ENCODE measurements around the gene PRKAG2. TPM values are rescaled to one million over a fixed set of nuclear protein-coding genes. Genes with fewer than 3 reads are reported as not detected.
"Not testable (repeated sequence)": the region's sequence is repeated elsewhere in the genome, so short reads cannot be mapped to it uniquely, and the experiment has no call there.

The PRKAG2 gene
- total RNA-seq, 1 experiment from 2014 or later = 23.9 TPM

DNA sequence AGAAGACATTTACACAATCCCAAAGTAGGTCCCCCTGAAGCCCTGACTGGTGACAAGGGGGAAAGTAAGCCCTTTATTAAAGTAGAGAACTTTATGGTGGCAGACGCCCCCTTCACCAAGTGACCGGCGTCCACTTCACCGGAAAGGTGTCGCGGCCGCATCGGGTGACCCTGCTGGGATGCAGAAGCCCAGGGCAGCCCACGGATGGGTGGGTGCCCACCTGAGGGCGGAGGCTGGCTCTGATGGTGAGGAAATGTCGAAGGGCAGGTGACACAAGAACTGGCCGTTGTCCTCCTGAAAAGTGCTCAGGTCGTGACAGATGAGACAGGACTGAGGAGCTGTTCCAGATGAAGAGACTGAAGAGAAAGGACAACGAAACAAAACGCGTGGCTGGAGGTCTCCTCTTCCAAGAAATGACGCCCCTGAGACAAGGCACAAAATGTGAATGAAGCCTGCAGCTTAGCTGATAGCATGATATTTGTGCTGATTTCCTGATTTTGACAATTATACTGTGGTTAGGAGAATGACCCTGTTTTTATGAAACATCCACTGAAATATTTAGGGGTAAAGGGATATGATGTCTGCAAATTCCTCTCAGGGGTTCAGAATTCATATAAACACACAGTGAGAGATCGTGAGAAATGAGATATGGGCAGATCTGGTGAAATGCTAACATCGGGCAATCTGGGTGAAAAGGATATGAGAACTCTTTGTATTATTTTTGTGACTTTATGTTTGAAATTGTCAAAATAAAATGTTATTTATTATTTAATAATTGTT lies 123.9 kb downstream of the PRKAG2 start:
- TF ChIP-seq EZH2 (IDR thresholded peaks at IDR 0.05; ENCODE audit: low read length, unreplicated experiment) = no peak
- TF ChIP-seq EZH2phosphoT487 (IDR thresholded peaks at IDR 0.05; ENCODE audit: borderline replicate concordance, low read length) = no peak
- TF ChIP-seq, protein P1, sequence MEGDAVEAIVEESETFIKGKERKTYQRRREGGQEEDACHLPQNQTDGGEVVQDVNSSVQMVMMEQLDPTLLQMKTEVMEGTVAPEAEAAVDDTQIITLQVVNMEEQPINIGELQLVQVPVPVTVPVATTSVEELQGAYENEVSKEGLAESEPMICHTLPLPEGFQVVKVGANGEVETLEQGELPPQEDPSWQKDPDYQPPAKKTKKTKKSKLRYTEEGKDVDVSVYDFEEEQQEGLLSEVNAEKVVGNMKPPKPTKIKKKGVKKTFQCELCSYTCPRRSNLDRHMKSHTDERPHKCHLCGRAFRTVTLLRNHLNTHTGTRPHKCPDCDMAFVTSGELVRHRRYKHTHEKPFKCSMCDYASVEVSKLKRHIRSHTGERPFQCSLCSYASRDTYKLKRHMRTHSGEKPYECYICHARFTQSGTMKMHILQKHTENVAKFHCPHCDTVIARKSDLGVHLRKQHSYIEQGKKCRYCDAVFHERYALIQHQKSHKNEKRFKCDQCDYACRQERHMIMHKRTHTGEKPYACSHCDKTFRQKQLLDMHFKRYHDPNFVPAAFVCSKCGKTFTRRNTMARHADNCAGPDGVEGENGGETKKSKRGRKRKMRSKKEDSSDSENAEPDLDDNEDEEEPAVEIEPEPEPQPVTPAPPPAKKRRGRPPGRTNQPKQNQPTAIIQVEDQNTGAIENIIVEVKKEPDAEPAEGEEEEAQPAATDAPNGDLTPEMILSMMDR (conservative IDR thresholded peaks at IDR 0.05; ENCODE audit: low read depth, low read length) = no peak
- no TSS peak for BruUV-seq (replicated peaks)

DNA sequence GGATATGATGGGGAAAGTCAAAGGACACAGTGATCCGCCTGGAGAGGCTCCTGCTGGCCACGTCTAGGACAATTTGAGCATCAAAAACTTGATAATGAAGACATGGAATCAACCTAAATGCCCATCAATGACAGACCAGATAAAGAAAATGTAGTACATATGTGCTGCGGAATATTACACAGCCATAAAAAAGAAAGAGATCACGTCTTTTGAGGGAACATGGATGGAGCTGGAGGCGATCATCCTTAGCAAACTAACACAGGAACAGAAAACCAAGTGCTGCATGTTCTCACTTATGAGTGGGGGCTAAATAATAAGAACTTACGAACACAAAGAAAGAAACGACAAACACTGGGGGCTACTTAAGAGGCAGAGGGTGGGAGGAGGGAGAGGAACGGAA lies 124.9 kb downstream of the PRKAG2 start:
- TF ChIP-seq EZH2phosphoT487 (IDR thresholded peaks at IDR 0.05; ENCODE audit: borderline replicate concordance, low read length) (no peak), EZH2 (IDR thresholded peaks at IDR 0.05; ENCODE audit: low read length, unreplicated experiment) (no peak)
- TF ChIP-seq, protein P1 (conservative IDR thresholded peaks at IDR 0.05; ENCODE audit: low read depth, low read length) = no peak
- no peak overlapping the region for H2AFZ ChIP-seq (ENCODE audit: low read length)
- no peaks in the 10 kb centered on the region for H3K36me3 ChIP-seq (ENCODE audit: low read depth, low read length)
- H3F3A ChIP-seq (ENCODE audit: low read length, unreplicated experiment) = no peaks in the 10 kb centered on the region
- no peak overlapping the region for H3K4me2 ChIP-seq (ENCODE audit: low read length)
- H3K9me2 ChIP-seq (replicated peaks; ENCODE audit: low read length) = no peaks in the 10 kb centered on the region
- no peak overlapping the region for H3K4me3 ChIP-seq (ENCODE audit: low read length)
- no peaks in the 10 kb centered on the region for H3K9me3 ChIP-seq (ENCODE audit: low read length)
- intact Hi-C loops (cut with micrococcal nuclease) = loop anchor here (10.0 kb wide), 1 partner anchor 287 kb away; no protein-coding TSS in a partner anchor
- no peak overlapping the region for H3K9ac ChIP-seq (ENCODE audit: low read length)
- H3K79me2 ChIP-seq (ENCODE audit: low read length) = no peaks in the 10 kb centered on the region
- no TSS peak for BruUV-seq (replicated peaks)
- no peaks in the 10 kb centered on the region for H4K20me1 ChIP-seq (ENCODE audit: low read length)
- H3K27me3 ChIP-seq (ENCODE audit: low read length) = no peaks in the 10 kb centered on the region
- ChIA-PET POLR2A (ENCODE audit: unreplicated experiment) (no interaction called here), CTCF (no interaction called here)
- ATAC-seq = no peak
- H3K27ac ChIP-seq (ENCODE audit: low read length) = no peak overlapping the region
- peaks cover 28% of the 10 kb centered on the region for H3K4me1 ChIP-seq (ENCODE audit: insufficient read depth, low read length)
- DNase-seq = no peak

More for the DNA sequence above, 123.9 kb downstream of the PRKAG2 start:
- no peak overlapping the region for H3K4me2 ChIP-seq (ENCODE audit: low read length)
- H2AFZ ChIP-seq (ENCODE audit: low read length) = no peak overlapping the region
- H3K27ac ChIP-seq (ENCODE audit: low read length) = no peak overlapping the region
- no peak overlapping the region for H3K4me3 ChIP-seq (ENCODE audit: low read length)
- H3K9ac ChIP-seq (ENCODE audit: low read length) = no peak overlapping the region
- intact Hi-C loops (cut with micrococcal nuclease) = loop anchor here (10.0 kb wide), 1 partner anchor 288 kb away; no protein-coding TSS in a partner anchor
- ATAC-seq (no peak), DNase-seq (no peak)
- no peaks in the 10 kb centered on the region for H3K9me3 ChIP-seq (ENCODE audit: low read length)
- H3K4me1 ChIP-seq (ENCODE audit: insufficient read depth, low read length) = peaks cover 23% of the 10 kb centered on the region
- H3K27me3 ChIP-seq (ENCODE audit: low read length) = no peaks in the 10 kb centered on the region
- no peaks in the 10 kb centered on the region for H3K36me3 ChIP-seq (ENCODE audit: low read depth, low read length)
- CTCF ChIA-PET = no interaction called here
- H3K79me2 ChIP-seq (ENCODE audit: low read length) = no peaks in the 10 kb centered on the region
- POLR2A ChIA-PET (ENCODE audit: unreplicated experiment) = interaction anchor here (0.6 kb wide), 1 partner anchor 67 kb away, joined by 3 read pairs; no protein-coding TSS in a partner anchor
- H4K20me1 ChIP-seq (ENCODE audit: low read length) = no peaks in the 10 kb centered on the region
- H3F3A ChIP-seq (ENCODE audit: low read length, unreplicated experiment) = no peaks in the 10 kb centered on the region
- no peaks in the 10 kb centered on the region for H3K9me2 ChIP-seq (replicated peaks; ENCODE audit: low read length)

DNA sequence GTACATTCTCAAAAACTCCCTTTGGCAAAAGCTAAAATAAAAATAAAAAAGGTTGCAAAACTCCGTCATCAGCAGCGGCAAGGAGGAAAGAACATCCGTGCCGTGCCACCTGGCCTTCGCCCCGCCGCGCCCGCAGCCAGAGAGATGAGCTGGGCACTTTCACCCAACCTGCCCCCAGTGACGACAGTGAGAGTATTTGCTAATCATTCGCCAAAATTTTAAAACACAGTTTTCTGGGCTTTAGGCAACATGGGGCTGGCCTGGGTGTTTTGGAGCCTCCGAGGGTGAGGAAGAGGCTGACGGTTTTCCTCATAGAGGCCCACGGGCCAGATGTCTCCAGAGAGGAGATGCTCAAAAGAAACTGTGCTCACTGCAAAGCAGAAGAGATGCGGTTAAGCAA lies 128.2 kb downstream of the PRKAG2 start:
- no peaks in the 10 kb centered on the region for H3K36me3 ChIP-seq (ENCODE audit: low read depth, low read length)
- CTCF ChIA-PET = no interaction called here
- no peak for ATAC-seq
- peaks cover 32% of the 10 kb centered on the region for H3K4me1 ChIP-seq (ENCODE audit: insufficient read depth, low read length)
- H3K9ac ChIP-seq (ENCODE audit: low read length) = no peak overlapping the region
- H3F3A ChIP-seq (ENCODE audit: low read length, unreplicated experiment) = no peaks in the 10 kb centered on the region
- H4K20me1 ChIP-seq (ENCODE audit: low read length) = no peaks in the 10 kb centered on the region
- POLR2A ChIA-PET (ENCODE audit: unreplicated experiment) = no interaction called here
- no peak overlapping the region for H3K4me2 ChIP-seq (ENCODE audit: low read length)
- BruUV-seq (replicated peaks) = no TSS peak
- DNase-seq = no peak
- no peak overlapping the region for H3K4me3 ChIP-seq (ENCODE audit: low read length)
- no peaks in the 10 kb centered on the region for H3K9me2 ChIP-seq (replicated peaks; ENCODE audit: low read length)
- H3K27ac ChIP-seq (ENCODE audit: low read length) = no peak overlapping the region
- no peaks in the 10 kb centered on the region for H3K9me3 ChIP-seq (ENCODE audit: low read length)
- H3K79me2 ChIP-seq (ENCODE audit: low read length) = no peaks in the 10 kb centered on the region
- no peak overlapping the region for H2AFZ ChIP-seq (ENCODE audit: low read length)
- intact Hi-C loops (cut with micrococcal nuclease) = loop anchor here (5.0 kb wide), 1 partner anchor 51 kb away; no protein-coding TSS in a partner anchor
- TF ChIP-seq EZH2 (IDR thresholded peaks at IDR 0.05; ENCODE audit: low read length, unreplicated experiment) (no peak), EZH2phosphoT487 (IDR thresholded peaks at IDR 0.05; ENCODE audit: borderline replicate concordance, low read length) (no peak)
- TF ChIP-seq, protein P1 (conservative IDR thresholded peaks at IDR 0.05; ENCODE audit: low read depth, low read length) = no peak
- H3K27me3 ChIP-seq (ENCODE audit: low read length) = no peaks in the 10 kb centered on the region

DNA sequence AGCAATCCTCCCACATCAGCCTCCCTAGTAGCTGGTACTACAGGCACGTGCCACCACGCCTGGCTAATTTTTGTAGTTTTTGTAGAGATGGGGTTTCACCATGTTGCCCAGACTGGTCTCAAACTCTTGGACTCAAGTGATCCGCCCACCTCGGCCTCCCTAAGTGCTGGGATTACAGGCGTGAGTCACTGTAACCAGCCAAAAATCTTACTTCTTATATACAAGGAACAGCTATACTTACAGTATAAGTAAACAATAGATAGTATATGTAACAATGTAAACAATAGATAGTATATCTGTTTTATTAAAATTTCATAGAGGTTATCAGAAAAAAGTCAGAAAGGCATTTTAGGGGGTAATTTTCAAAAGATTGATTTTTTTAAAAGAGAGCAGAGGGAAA lies 128.9 kb downstream of the PRKAG2 start:
- POLR2A ChIA-PET (ENCODE audit: unreplicated experiment); ATAC-seq; H3K79me2 ChIP-seq (ENCODE audit: low read length); H4K20me1 ChIP-seq (ENCODE audit: low read length); H3K27me3 ChIP-seq (ENCODE audit: low read length); H3K4me2 ChIP-seq (ENCODE audit: low read length); H3K4me3 ChIP-seq (ENCODE audit: low read length); H3F3A ChIP-seq (ENCODE audit: low read length, unreplicated experiment); CTCF ChIA-PET; H3K36me3 ChIP-seq (ENCODE audit: low read depth, low read length); H3K27ac ChIP-seq (ENCODE audit: low read length); H2AFZ ChIP-seq (ENCODE audit: low read length); H3K9me3 ChIP-seq (ENCODE audit: low read length); BruUV-seq (replicated peaks); H3K9ac ChIP-seq (ENCODE audit: low read length); H3K9me2 ChIP-seq (replicated peaks; ENCODE audit: low read length): not testable (repeated sequence)
- H3K4me1 ChIP-seq (ENCODE audit: insufficient read depth, low read length) = peaks cover 30% of the 10 kb centered on the region
- peak; percentile 32 for DNase-seq
- intact Hi-C loops (cut with micrococcal nuclease) = loop anchor here (5.0 kb wide), 1 partner anchor 51 kb away; no protein-coding TSS in a partner anchor

Measured in PC-3 (cell line).